Measurements from ENCODE around the gene RHBDL1.
"Not testable (repeated sequence)": the region's sequence is repeated elsewhere in the genome, so short reads cannot be mapped to it uniquely, and the experiment has no call there.

Gene RHBDL1

DNA sequence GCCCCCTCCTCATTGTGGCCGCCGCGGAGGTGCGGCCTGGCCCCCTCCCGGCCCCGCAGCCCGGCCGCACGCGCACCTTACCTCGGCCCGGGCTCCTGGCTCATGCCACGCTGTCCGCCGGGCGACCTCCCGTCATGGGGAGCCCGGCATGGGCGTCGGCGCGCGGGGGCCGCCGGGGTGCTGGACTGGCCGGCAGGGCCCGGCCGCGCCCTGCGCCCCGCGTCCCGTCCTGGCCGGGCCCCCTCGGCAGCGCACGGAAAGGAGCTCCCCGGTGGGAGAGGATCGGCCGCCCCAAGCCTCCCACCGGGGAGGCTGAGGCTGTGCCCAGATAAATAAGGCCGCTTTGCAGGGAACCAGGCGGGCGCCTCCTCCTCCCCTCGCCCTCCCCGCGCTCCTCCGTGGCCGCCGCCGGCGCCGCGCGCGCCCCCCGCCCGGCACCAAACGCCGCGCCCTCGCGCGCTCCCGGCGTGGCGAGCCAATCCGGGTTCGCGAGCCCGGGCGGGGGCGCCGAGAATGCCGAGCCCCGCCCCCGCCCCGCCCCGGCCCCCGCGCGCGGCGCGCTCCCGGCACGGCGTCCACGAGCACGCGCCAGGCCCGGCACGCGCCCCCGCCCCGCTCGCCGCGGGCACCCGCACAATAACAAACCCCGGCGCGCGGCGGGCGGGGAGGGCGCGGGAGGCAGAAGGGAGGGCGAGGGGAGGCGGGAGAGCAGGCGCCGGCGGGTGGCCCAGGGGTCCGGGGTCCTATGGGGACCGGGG lies 30.1 kb downstream of the RHBDL1 start, which contains the start of gene FBXL16:
TSS of gene FBXL16 (minus strand) at position 371 of the 758 bp plus-strand sequence. CDS start 8,396 bp downstream, outside the sequence.
- H3K4me3 Mint-ChIP-seq, result no peak within 1 kb of the TSS
- no peak for DNase-seq

GRCh38 chr16:706189-707061 lies 31.0 kb downstream of the RHBDL1 start:
- no peaks in the 10 kb centered on the region for H3K36me3 Mint-ChIP-seq
- H3K27me3 Mint-ChIP-seq, result peaks cover 92% of the 10 kb centered on the region
- no peaks in the 10 kb centered on the region for H3K9me3 Mint-ChIP-seq
- H3K4me1 Mint-ChIP-seq, result peaks cover 3% of the 10 kb centered on the region
- CTCF ChIA-PET, result interaction anchor here (1.0 to 1.5 kb wide), 2 partner anchors 9 to 19 kb away, joined by 3 to 4 read pairs; no protein-coding TSS in a partner anchor
- DNase-seq, result no peak
- H3K4me3 Mint-ChIP-seq, result no peak overlapping the region
- H3K27ac Mint-ChIP-seq, result peak overlapping the region; percentile 42

More for the DNA sequence above, 30.1 kb downstream of the RHBDL1 start, which contains the start of gene FBXL16:
- CTCF ChIA-PET, result no interaction called here
- H3K27me3 Mint-ChIP-seq, result peaks cover 92% of the 10 kb centered on the region
- no peak within 1 kb of the TSS for H3K27ac Mint-ChIP-seq
- H3K4me1 Mint-ChIP-seq, result peaks cover 3% of the 10 kb centered on the region
- H3K36me3 Mint-ChIP-seq, result no peaks in the 10 kb centered on the region
- no peaks in the 10 kb centered on the region for H3K9me3 Mint-ChIP-seq

DNA sequence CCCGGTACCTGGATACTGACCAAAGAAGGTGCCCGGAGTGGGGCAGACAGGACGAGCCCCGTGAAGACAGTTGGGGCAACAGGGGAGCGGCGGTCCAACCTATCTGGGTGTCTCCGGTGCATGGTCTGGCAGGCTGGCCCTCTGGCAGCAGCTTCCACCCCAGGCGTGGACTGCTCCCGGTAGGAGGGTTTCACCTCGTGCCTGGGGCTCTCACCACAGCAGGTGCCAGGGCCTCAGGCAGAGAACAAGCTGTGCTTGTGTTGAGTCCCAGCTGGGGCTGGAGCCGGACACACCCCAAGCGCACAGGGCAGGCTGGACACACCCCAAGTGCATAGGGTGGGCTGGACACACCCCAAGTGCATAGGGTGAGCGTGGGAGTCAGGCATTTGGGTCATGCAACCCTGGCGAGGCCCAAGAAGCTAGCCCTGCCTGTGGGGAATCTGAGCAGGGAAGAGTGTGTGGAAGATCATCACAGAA lies 31.6 kb downstream of the RHBDL1 start:
- CTCF ChIA-PET, result interaction anchor here (1.0 to 1.5 kb wide), 2 partner anchors 9 to 18 kb away, joined by 3 to 4 read pairs; no protein-coding TSS in a partner anchor
- Mint-ChIP-seq H3K36me3 (no peaks in the 10 kb centered on the region), H3K27me3 (peaks cover 92% of the 10 kb centered on the region), H3K27ac (peak overlapping the region; percentile 42), H3K4me1 (peaks cover 3% of the 10 kb centered on the region), H3K4me3 (no peak overlapping the region), H3K9me3 (no peaks in the 10 kb centered on the region)
- no peak for DNase-seq

- H3K27ac Mint-ChIP-seq, result no peak overlapping the region
- H3K4me3 Mint-ChIP-seq, result no peak overlapping the region
- peaks cover 88% of the 10 kb centered on the region for H3K27me3 Mint-ChIP-seq
- CTCF ChIA-PET, result interaction anchor here (1.1 to 1.5 kb wide), 3 partner anchors 12 to 77 kb away, joined by 3 read pairs; no protein-coding TSS in a partner anchor
- no peak for DNase-seq
- peaks cover 6% of the 10 kb centered on the region for H3K4me1 Mint-ChIP-seq
- no peaks in the 10 kb centered on the region for H3K9me3 Mint-ChIP-seq
- no peaks in the 10 kb centered on the region for H3K36me3 Mint-ChIP-seq
Observed at GRCh38 chr16:708019-708418, 32.5 kb downstream of the RHBDL1 start.

DNA sequence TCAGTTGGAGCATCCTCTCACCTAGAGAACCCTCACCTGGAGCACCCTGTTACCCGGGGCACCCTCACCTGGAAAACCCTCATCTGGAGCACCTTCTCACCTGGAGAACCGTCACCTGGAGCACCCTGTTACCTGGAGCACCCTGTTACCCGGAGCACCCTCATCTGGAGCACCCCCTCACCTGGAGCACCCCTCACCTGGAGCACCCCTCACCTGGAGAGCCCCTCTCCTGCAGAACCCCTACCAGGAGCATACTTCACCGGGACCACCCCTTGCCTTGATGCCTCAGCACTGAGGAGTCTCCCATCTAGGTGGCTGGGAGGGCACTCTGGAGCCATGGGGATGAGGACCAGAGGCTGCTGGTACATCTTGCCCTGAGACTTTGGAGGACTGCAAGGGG lies 33.5 kb downstream of the RHBDL1 start:
- Mint-ChIP-seq H3K27me3 (peaks cover 88% of the 10 kb centered on the region), H3K4me3 (no peak overlapping the region), H3K36me3 (no peaks in the 10 kb centered on the region), H3K9me3 (no peaks in the 10 kb centered on the region), H3K27ac (no peak overlapping the region), H3K4me1 (peaks cover 8% of the 10 kb centered on the region)
- CTCF ChIA-PET, result interaction anchor here (1.1 to 6.7 kb wide), 3 partner anchors 11 to 76 kb away, joined by 3 to 94 read pairs (median 3); no protein-coding TSS in a partner anchor
- DNase-seq, result no peak

DNA sequence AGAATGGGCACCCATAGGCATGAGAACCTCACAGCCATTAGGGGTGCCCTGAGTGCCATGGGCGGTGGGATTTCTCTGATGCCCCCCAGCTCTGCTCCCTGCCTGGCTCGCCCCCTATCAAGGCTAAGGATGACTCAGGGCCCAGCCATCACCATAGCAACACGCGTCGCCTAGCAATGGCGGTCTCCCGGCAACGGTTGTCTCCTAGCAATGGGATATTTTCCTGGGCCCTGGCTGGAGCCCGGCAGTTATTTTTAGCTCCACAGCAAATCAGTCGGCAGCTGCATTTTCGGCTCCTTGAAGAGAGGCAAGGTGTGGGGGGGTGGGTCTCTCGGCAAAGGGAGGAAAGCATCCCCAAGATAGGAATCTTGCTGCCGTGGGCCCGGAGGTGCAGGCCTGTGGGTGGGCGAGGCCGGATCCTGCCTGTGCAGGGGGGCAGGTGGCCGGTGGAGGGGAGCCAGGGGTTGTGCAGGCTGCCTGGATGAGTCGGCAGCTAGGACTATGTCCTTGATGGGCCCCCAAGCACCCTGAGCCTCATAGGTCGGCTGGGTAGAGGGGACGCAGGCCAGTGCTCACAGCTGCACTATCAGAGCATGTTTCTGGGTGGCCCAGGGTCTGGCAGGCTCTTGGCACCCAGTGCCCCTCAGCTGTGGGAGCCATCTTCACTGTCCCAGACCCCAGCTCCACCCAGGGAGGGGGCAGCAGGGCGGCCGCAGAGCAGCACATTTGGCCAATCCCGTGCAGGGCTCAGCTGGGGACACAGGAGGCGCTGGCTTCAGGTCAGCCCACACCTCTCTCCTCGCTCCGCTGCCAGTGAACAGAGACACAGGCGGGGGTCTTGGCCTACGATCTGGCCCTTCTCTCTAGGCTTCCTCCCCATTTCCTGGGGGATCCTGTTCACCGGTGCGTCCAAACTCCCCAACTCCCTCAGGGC lies 34.4 kb downstream of the RHBDL1 start:
- peaks cover 10% of the 10 kb centered on the region for H3K4me1 Mint-ChIP-seq
- peaks cover 88% of the 10 kb centered on the region for H3K27me3 Mint-ChIP-seq
- no peaks in the 10 kb centered on the region for H3K9me3 Mint-ChIP-seq
- CTCF ChIA-PET, result interaction anchor here (0.8 to 6.7 kb wide), 3 partner anchors 10 to 75 kb away, joined by 3 to 94 read pairs (median 6); partner anchors contain the start of gene ANTKMT
- no peak overlapping the region for H3K27ac Mint-ChIP-seq
- H3K36me3 Mint-ChIP-seq, result no peaks in the 10 kb centered on the region
- no peak overlapping the region for H3K4me3 Mint-ChIP-seq
- DNase-seq, result no peak

DNA sequence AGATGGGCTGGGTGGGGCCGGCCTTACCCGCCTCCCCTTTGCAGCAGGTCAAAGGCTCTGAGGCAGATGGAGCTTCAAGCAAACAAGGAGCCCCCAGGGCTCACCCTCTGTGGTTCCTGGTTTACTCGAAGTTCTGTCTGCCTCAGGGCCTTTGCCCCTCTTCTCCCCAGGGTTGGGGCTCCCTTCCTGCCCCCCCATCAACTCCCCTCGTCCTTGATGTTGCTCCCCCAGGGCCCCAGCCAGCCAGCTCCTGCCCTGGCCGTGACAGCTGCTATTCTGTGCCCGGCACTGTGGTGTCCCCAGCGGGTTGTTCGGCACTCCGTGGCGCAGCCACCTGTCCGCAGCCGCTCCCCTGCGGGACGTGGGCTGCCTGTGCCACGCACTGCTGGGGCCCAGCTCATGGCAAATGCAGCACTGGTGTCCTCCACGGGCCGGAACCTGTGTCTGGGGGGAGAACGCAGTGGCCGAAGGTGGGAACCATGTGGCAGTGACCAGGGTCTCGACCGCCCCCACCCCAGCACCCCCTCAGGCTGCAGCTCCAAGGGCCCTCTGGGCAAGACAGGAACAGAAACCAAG lies 35.1 kb downstream of the RHBDL1 start:
- DNase-seq, result no peak
- Mint-ChIP-seq H3K27ac (no peak overlapping the region), H3K27me3 (peaks cover 86% of the 10 kb centered on the region), H3K4me1 (peaks cover 10% of the 10 kb centered on the region), H3K4me3 (no peak overlapping the region), H3K36me3 (no peaks in the 10 kb centered on the region), H3K9me3 (no peaks in the 10 kb centered on the region)
- CTCF ChIA-PET, result interaction anchor here (0.8 to 6.7 kb wide), 3 partner anchors 10 to 74 kb away, joined by 3 to 94 read pairs (median 6); partner anchors contain the start of gene ANTKMT

DNA sequence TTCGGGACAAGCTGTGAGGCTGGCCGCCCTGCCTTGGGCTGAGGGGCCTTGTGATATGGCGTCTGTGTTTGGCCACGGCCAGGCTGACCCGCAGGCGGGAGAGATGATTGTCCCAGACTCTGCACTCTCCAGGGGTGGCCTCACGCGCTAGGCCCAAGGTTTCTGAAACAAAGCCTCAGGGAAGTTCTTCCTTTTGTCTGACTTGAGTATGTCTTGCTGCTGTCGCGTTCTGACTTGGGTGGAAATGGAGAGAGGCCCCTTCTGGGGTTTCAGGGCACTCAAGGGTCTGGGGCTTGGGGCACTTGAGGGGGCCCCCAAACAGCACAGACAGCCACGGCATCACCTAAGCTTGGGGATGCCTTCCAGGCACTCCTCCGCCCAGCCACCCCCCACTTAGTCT lies 35.6 kb downstream of the RHBDL1 start:
- no peak overlapping the region for H3K4me3 Mint-ChIP-seq
- H3K9me3 Mint-ChIP-seq, result no peaks in the 10 kb centered on the region
- no peak overlapping the region for H3K27ac Mint-ChIP-seq
- no peak for DNase-seq
- CTCF ChIA-PET, result interaction anchor here (1.5 to 6.7 kb wide), 2 partner anchors 70 to 74 kb away, joined by 3 to 94 read pairs; no protein-coding TSS in a partner anchor
- no peaks in the 10 kb centered on the region for H3K36me3 Mint-ChIP-seq
- H3K4me1 Mint-ChIP-seq, result peaks cover 12% of the 10 kb centered on the region
- H3K27me3 Mint-ChIP-seq, result peaks cover 89% of the 10 kb centered on the region

GRCh38 chr16:711548-712320 lies 36.3 kb downstream of the RHBDL1 start:
- Mint-ChIP-seq H3K4me1 (peaks cover 12% of the 10 kb centered on the region), H3K4me3 (no peak overlapping the region), H3K27ac (no peak overlapping the region), H3K9me3 (no peaks in the 10 kb centered on the region), H3K27me3 (peaks cover 89% of the 10 kb centered on the region), H3K36me3 (no peaks in the 10 kb centered on the region)
- CTCF ChIA-PET, result interaction anchor here (0.6 to 6.7 kb wide), 17 partner anchors 8 to 391 kb away, joined by 3 to 94 read pairs (median 7); partner anchors contain the start of genes ANTKMT, CCDC78, CIAO3 and HAGHL
- DNase-seq, result peak; percentile 84

DNA sequence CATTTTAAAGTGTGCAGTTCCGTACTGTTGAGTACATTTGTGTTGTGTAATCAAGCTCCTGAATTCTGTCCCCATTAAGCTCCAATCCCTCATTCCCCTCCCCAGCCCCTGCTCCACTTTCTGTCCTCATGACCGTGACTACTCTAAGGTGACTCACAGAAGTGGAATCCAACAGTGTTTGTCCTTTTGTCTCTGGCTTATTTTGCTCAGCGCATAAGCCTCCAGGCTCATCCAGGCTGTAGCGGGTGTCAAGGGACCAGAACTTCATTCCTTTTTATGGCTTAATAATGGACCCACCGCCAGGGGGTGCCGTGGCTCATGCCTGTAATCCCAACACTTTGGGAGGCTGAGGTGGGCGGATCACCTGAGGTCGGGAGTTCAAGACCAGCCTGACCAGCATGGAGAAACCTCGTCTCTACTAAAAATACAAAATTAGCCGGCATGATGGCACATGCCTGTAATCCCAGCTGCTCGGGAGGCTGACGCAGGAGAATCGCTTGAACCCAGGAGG lies 37.3 kb downstream of the RHBDL1 start:
- H3K36me3 Mint-ChIP-seq, H3K4me3 Mint-ChIP-seq, H3K27ac Mint-ChIP-seq, H3K9me3 Mint-ChIP-seq: not testable (repeated sequence)
- peaks cover 12% of the 10 kb centered on the region for H3K4me1 Mint-ChIP-seq
- CTCF ChIA-PET, result interaction anchor here (0.7 to 6.7 kb wide), 17 partner anchors 8 to 390 kb away, joined by 3 to 94 read pairs (median 7); partner anchors contain the start of genes ANTKMT, CCDC78, CIAO3 and HAGHL
- H3K27me3 Mint-ChIP-seq, result peaks cover 89% of the 10 kb centered on the region
- DNase-seq, result peak; percentile 69

- H3K27ac Mint-ChIP-seq, result no peak overlapping the region
- no peaks in the 10 kb centered on the region for H3K9me3 Mint-ChIP-seq
- no peak for DNase-seq
- no peaks in the 10 kb centered on the region for H3K36me3 Mint-ChIP-seq
- H3K27me3 Mint-ChIP-seq, result peaks cover 89% of the 10 kb centered on the region
- CTCF ChIA-PET, result interaction anchor here (1.0 to 6.7 kb wide), 7 partner anchors 12 to 71 kb away, joined by 3 to 94 read pairs (median 10); partner anchors contain the start of gene CIAO3
- H3K4me1 Mint-ChIP-seq, result peaks cover 12% of the 10 kb centered on the region
- H3K4me3 Mint-ChIP-seq, result no peak overlapping the region
Observed at GRCh38 chr16:714079-714478, 38.6 kb downstream of the RHBDL1 start.
